ENCODE data around the gene APBB1IP. TPM values are rescaled to one million over a fixed set of nuclear protein-coding genes. Genes with fewer than 3 reads are reported as not detected.

The APBB1IP gene
- total and polyA plus RNA-seq, 9 of the 15 experiments (the other 6 are each of a cell fraction or from before 2014, with no cell fraction given): 0.03 to 0.11 (median 0.06) TPM; not detected in 4

- no peak overlapping the region for H3K27ac ChIP-seq (ENCODE audit: extremely low read depth, low read depth, low read length)
- no peak overlapping the region for H3K4me3 ChIP-seq
- ChIA-PET CTCF (ENCODE audit: low intra/inter-chr PET ratio) (no interaction called here), POLR2A (no interaction called here)
- H3K9ac ChIP-seq (ENCODE audit: insufficient read depth in 1 of 2, low read depth in 2 of 2, low read length in 2 of 2): no peak overlapping the region
- H3K36me3 ChIP-seq (ENCODE audit: control insufficient read depth, insufficient read depth, low read length): no peaks in the 10 kb centered on the region
- in situ Hi-C loops (cut with MboI): no loop called here
- intact Hi-C loops (cut with micrococcal nuclease): no loop called here
- no peaks in the 10 kb centered on the region for H3K9me3 ChIP-seq (replicated peaks; ENCODE audit: control insufficient read depth, insufficient read depth, low read depth, low read length)
- DNase-seq (ENCODE audit: extremely low read depth in 1 of 4, low spot score in 3 of 4) (no peak), ATAC-seq (no peak; the same call in 2 of the 3 replicates), FAIRE-seq (no peak)
- TF ChIP-seq ZNF24 (IDR thresholded peaks at IDR 0.05) (no peak), TCF7L2 (IDR thresholded peaks at IDR 0.05; ENCODE audit: low read depth, low read length) (no peak), ZNF134 (CRISPR knock-in tag; conservative IDR thresholded peaks at IDR 0.05) (no peak), POLR2AphosphoS2 (IDR thresholded peaks at IDR 0.05; ENCODE audit: low read length) (no peak), FOXM1 (IDR thresholded peaks at IDR 0.05; ENCODE audit: low read depth) (no peak), FOXM1 (CRISPR knock-in tag; IDR thresholded peaks at IDR 0.05; ENCODE audit: low read depth) (no peak), POLR2G (IDR thresholded peaks at IDR 0.05; ENCODE audit: low read depth, low read length) (no peak), MYNN (IDR thresholded peaks at IDR 0.05) (no peak), MYNN (CRISPR knock-in tag; IDR thresholded peaks at IDR 0.05) (no peak), RBM14 (IDR thresholded peaks at IDR 0.05; ENCODE audit: borderline replicate concordance, insufficient read depth, low read depth, low read length) (no peak), ZBTB7A (IDR thresholded peaks at IDR 0.05; ENCODE audit: borderline replicate concordance, control insufficient read depth, low read depth, low read length) (no peak), CHD4 (IDR thresholded peaks at IDR 0.05; ENCODE audit: insufficient read depth, insufficient replicate concordance, low read depth, low read length, poor library complexity, severe bottlenecking) (no peak), HNRNPLL (IDR thresholded peaks at IDR 0.05; ENCODE audit: low read depth, low read length, poor library complexity, severe bottlenecking) (no peak), GABPB2 (CRISPR knock-in tag; conservative IDR thresholded peaks at IDR 0.05) (no peak), TAF15 (IDR thresholded peaks at IDR 0.05; ENCODE audit: low read depth, low read length) (no peak), MYC (IDR thresholded peaks at IDR 0.05; ENCODE audit: low read depth, low read length) (no peak), MYC (CRISPR knock-in tag; IDR thresholded peaks at IDR 0.05; ENCODE audit: borderline replicate concordance, low read depth) (no peak)
- TF ChIP-seq, protein P1, sequence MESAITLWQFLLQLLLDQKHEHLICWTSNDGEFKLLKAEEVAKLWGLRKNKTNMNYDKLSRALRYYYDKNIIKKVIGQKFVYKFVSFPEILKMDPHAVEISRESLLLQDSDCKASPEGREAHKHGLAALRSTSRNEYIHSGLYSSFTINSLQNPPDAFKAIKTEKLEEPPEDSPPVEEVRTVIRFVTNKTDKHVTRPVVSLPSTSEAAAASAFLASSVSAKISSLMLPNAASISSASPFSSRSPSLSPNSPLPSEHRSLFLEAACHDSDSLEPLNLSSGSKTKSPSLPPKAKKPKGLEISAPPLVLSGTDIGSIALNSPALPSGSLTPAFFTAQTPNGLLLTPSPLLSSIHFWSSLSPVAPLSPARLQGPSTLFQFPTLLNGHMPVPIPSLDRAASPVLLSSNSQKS (CRISPR knock-in tag; IDR thresholded peaks at IDR 0.05): no peak
- H3K79me2 ChIP-seq (ENCODE audit: control insufficient read depth, insufficient read depth, low read length): no peaks in the 10 kb centered on the region
- no TSS peak for BruUV-seq (replicated peaks)
- no peaks in the 10 kb centered on the region; the same call in 1 of the 2 replicates for H4K20me1 ChIP-seq (replicated peaks; ENCODE audit: control insufficient read depth, insufficient read depth, low read length)
- no peak overlapping the region for H2AFZ ChIP-seq (ENCODE audit: low read depth, low read length)
- peaks cover 7 to 38% of the 10 kb centered on the region in 2 experiments; a peak in 4 of 5 replicates for H3K27me3 ChIP-seq (ENCODE audit: control insufficient read depth in 2 of 2, insufficient read depth in 2 of 2, low read length in 2 of 2)
- WGBS (ENCODE audit: insufficient coverage, low coverage, missing lambda C conversion rate): 2% methylated on average over 11 of the region's 12 CpGs
- H3K9me1 ChIP-seq (ENCODE audit: control insufficient read depth, insufficient read depth, low read length): no peaks in the 10 kb centered on the region
- no peaks in the 10 kb centered on the region for H3K4me1 ChIP-seq (replicated peaks in 1 of 2; ENCODE audit: control insufficient read depth in 2 of 2, insufficient read depth in 2 of 2, low read length in 2 of 2)
- no peak overlapping the region for H3K4me2 ChIP-seq (ENCODE audit: insufficient read depth, low read length)
These were observed 150.5 kb downstream of the APBB1IP start for GRCh38 chr10:26588611-26589010.

Measured in K562 (cell line).